ENCODE data around the gene TYW1B.
"Not testable (repeated sequence)": the region's sequence is repeated elsewhere in the genome, so short reads cannot be mapped to it uniquely, and the experiment has no call there.

TYW1B gene

GRCh38 chr7:72696643-72697042 is 131.4 kb downstream of the TYW1B start:
- not testable (repeated sequence) for DNase-seq

GRCh38 chr7:72695482-72695881 is 132.5 kb downstream of the TYW1B start:
- DNase-seq, result not testable (repeated sequence)

- DNase-seq, result not testable (repeated sequence)
These were observed 136.6 kb downstream of the TYW1B start for GRCh38 chr7:72691442-72691841.

GRCh38 chr7:72690177-72690576 is 137.8 kb downstream of the TYW1B start:
- DNase-seq, result not testable (repeated sequence)

- DNase-seq, result not testable (repeated sequence)
These were observed 138.7 kb downstream of the TYW1B start for GRCh38 chr7:72689344-72689743.

- DNase-seq, result not testable (repeated sequence)
These were observed 146.8 kb downstream of the TYW1B start for GRCh38 chr7:72681211-72681610.

GRCh38 chr7:72676880-72677279 is 151.1 kb downstream of the TYW1B start:
- not testable (repeated sequence) for DNase-seq

GRCh38 chr7:72676086-72676690 is 151.8 kb downstream of the TYW1B start:
- DNase-seq, result not testable (repeated sequence)

- DNase-seq, result not testable (repeated sequence)
These were observed 152.3 kb downstream of the TYW1B start for GRCh38 chr7:72675686-72676085.

GRCh38 chr7:72674394-72674793 is 153.6 kb downstream of the TYW1B start:
- no peak for DNase-seq

- DNase-seq, result not testable (repeated sequence)
These were observed 157.2 kb downstream of the TYW1B start for GRCh38 chr7:72670850-72671249.

GRCh38 chr7:72668435-72668834 is 159.6 kb downstream of the TYW1B start:
- not testable (repeated sequence) for DNase-seq

GRCh38 chr7:72667049-72667448 is 161.0 kb downstream of the TYW1B start:
- not testable (repeated sequence) for DNase-seq

- DNase-seq, result not testable (repeated sequence)
These were observed 179.4 kb downstream of the TYW1B start for GRCh38 chr7:72648574-72648973.

- DNase-seq, result not testable (repeated sequence)
These were observed 184.3 kb downstream of the TYW1B start for GRCh38 chr7:72643708-72644107.

GRCh38 chr7:72641485-72642248 is 186.3 kb downstream of the TYW1B start:
- DNase-seq, result not testable (repeated sequence)

GRCh38 chr7:72640740-72641139 is 187.3 kb downstream of the TYW1B start:
- DNase-seq, result not testable (repeated sequence)

GRCh38 chr7:72635273-72635908 is 192.6 kb downstream of the TYW1B start:
- DNase-seq, result not testable (repeated sequence)

GRCh38 chr7:72632765-72633292 is 195.2 kb downstream of the TYW1B start:
- DNase-seq, result not testable (repeated sequence)

- not testable (repeated sequence) for DNase-seq
These were observed 199.6 kb downstream of the TYW1B start for GRCh38 chr7:72628375-72628774.

GRCh38 chr7:72626428-72627011 is 201.5 kb downstream of the TYW1B start:
- DNase-seq, result not testable (repeated sequence)

- DNase-seq, result not testable (repeated sequence)
These were observed 202.1 kb downstream of the TYW1B start for GRCh38 chr7:72625721-72626423.

Measured in cortex of kidney (tissue), 1 donor.